ENCODE results near the gene GNAT2. TPM values are rescaled to one million over a fixed set of nuclear protein-coding genes. Genes with fewer than 3 reads are reported as not detected.

GNAT2 gene
- total and polyA plus RNA-seq, 10 of the 15 experiments (the other 5 are each of a cell fraction or from before 2014, with no cell fraction given): 0.08 to 1.3 (median 0.41) TPM

DNA sequence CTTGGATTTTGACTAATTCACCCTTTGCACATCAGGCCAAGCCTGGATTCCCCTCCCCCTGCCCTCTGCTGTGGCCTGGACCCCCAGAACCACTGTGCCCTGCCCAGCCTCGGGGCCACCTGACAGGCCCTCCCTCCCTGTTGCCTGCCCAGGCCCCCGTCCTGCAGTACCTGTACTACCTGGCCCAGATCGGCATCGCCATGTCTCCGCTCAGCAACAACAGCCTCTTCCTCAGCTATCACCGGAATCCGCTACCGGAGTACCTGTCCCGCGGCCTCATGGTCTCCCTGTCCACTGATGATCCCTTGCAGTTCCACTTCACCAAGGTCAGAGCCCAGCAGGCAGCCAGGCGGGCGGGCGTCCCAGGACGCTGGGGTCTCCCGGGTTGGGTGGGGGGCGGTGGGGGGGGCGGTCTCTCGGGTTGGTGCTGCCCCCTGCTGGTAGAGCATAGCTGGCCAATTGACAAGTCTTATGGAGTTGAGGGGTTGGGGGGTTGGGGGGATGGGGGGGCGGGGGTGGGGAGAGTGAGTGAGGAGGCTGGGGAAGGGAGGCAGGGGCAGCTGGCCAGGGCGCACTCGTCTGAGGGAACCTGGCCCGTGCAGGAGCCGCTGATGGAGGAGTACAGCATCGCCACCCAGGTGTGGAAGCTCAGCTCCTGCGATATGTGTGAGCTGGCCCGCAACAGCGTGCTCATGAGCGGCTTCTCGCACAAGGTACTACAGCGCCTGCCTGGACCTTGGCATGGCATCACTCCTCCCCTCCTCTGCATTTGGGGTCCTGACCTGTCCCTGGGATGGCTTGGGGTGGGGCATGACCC, 10.9 kb upstream of the GNAT2 start:
- 80% methylated on average over 27 of the region's 30 CpGs for WGBS (ENCODE audit: insufficient coverage, insufficient replicate concordance, low lambda C conversion rate, missing lambda C conversion rate)
- Histone ChIP-seq H4K20me1 (ENCODE audit: control insufficient read depth, insufficient read depth) (no peaks in the 10 kb centered on the region), H3K4me2 (ENCODE audit: control insufficient read depth, insufficient read depth) (no peak overlapping the region), H3K4me1 (ENCODE audit: control insufficient read depth, insufficient read depth, low read length) (peaks cover 12% of the 10 kb centered on the region), H3K4me3 (no peak overlapping the region), H3K9me3 (replicated peaks; ENCODE audit: control insufficient read depth, insufficient read depth, low read length) (no peaks in the 10 kb centered on the region), H3K27ac (ENCODE audit: control insufficient read depth, insufficient read depth) (no peak overlapping the region), H3K27me3 (replicated peaks in 1 of 2; ENCODE audit: control insufficient read depth in 2 of 2, insufficient read depth in 2 of 2, low read length in 1 of 2) (no peaks in the 10 kb centered on the region), H3K79me2 (ENCODE audit: control insufficient read depth, insufficient read depth, low read length) (no peaks in the 10 kb centered on the region), H3K36me3 (ENCODE audit: control insufficient read depth in 2 of 2, insufficient read depth in 2 of 2, low read length in 1 of 2) (peaks cover 8 to 29% of the 10 kb centered on the region in 2 experiments; a peak in 3 of 4 replicates), H3K9ac (ENCODE audit: control insufficient read depth, insufficient read depth, low read length) (no peak overlapping the region), H2AFZ (ENCODE audit: control insufficient read depth, low read depth, low read length) (no peak overlapping the region)
- in situ Hi-C loops (cut with MboI) (no loop called here), intact Hi-C loops (cut with micrococcal nuclease; ENCODE audit: unreplicated experiment) (no loop called here)
- ATAC-seq (peak; percentile 14; the same call in 1 of the 3 replicates), FAIRE-seq (no peak), DNase-seq (ENCODE audit: low read depth, low spot score) (no peak)
- BruUV-seq (replicated peaks): no TSS peak
- TF ChIP-seq SREBF2 (IDR thresholded peaks at IDR 0.05; ENCODE audit: low read length): no peak
- TF ChIP-seq KLF5 (IDR thresholded peaks at IDR 0.05; ENCODE audit: partially characterized antibody): no peak
- no peak for TF ChIP-seq TAF1 (IDR thresholded peaks at IDR 0.05; ENCODE audit: borderline replicate concordance, low read depth, low read length)
- TF ChIP-seq SMC3 (IDR thresholded peaks at IDR 0.05; ENCODE audit: borderline replicate concordance, low read length): peak; percentile 5; the same call in 1 of the 2 replicates
- TF ChIP-seq, protein P1, sequence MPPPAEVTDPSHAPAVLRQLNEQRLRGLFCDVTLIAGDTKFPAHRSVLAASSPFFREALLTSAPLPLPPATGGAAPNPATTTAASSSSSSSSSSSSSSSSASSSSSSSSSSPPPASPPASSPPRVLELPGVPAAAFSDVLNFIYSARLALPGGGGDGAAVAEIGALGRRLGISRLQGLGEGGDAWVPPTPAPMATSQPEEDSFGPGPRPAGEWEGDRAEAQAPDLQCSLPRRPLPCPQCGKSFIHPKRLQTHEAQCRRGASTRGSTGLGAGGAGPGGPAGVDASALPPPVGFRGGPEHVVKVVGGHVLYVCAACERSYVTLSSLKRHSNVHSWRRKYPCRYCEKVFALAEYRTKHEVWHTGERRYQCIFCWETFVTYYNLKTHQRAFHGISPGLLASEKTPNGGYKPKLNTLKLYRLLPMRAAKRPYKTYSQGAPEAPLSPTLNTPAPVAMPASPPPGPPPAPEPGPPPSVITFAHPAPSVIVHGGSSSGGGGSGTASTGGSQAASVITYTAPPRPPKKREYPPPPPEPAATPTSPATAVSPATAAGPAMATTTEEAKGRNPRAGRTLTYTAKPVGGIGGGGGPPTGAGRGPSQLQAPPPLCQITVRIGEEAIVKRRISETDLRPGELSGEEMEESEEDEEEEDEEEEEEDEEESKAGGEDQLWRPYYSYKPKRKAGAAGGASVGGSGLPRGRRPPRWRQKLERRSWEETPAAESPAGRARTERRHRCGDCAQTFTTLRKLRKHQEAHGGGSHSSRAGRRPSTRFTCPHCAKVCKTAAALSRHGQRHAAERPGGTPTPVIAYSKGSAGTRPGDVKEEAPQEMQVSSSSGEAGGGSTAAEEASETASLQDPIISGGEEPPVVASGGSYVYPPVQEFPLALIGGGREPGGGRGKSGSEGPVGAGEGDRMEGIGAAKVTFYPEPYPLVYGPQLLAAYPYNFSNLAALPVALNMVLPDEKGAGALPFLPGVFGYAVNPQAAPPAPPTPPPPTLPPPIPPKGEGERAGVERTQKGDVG (CRISPR knock-in tag; IDR thresholded peaks at IDR 0.05): no peak
- TF ChIP-seq RAD21 (IDR thresholded peaks at IDR 0.05; ENCODE audit: insufficient read depth, low read depth, low read length): peak; percentile 31; the same call in 1 of the 2 replicates
- TF ChIP-seq, protein P2, sequence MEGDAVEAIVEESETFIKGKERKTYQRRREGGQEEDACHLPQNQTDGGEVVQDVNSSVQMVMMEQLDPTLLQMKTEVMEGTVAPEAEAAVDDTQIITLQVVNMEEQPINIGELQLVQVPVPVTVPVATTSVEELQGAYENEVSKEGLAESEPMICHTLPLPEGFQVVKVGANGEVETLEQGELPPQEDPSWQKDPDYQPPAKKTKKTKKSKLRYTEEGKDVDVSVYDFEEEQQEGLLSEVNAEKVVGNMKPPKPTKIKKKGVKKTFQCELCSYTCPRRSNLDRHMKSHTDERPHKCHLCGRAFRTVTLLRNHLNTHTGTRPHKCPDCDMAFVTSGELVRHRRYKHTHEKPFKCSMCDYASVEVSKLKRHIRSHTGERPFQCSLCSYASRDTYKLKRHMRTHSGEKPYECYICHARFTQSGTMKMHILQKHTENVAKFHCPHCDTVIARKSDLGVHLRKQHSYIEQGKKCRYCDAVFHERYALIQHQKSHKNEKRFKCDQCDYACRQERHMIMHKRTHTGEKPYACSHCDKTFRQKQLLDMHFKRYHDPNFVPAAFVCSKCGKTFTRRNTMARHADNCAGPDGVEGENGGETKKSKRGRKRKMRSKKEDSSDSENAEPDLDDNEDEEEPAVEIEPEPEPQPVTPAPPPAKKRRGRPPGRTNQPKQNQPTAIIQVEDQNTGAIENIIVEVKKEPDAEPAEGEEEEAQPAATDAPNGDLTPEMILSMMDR (IDR thresholded peaks at IDR 0.05 in 2 of 3, conservative IDR thresholded peaks at IDR 0.05 in 1 of 3; ENCODE audit: control insufficient read depth in 2 of 3, extremely low read depth in 1 of 3, insufficient read depth in 1 of 3, low read depth in 3 of 3, low read length in 3 of 3): peak; percentile 7 to 33 (median 11); a peak in 3 of 6 replicates
- ChIA-PET CTCF (interaction anchor here (0.7 to 6.3 kb wide), 14 partner anchors 8 to 356 kb away, joined by 3 to 75 read pairs (median 6); partner anchors contain the start of genes AHCYL1, AMPD2, GNAI3 and GNAT2), RAD21 (ENCODE audit: unreplicated experiment) (interaction anchor here (0.6 to 4.3 kb wide), 9 partner anchors 9 to 354 kb away, joined by 3 to 59 read pairs (median 4); partner anchors contain the start of genes AHCYL1 and GNAI3), POLR2A (interaction anchor here (1.7 kb wide), 1 partner anchor 84 kb away, joined by 6 read pairs; no protein-coding TSS in a partner anchor), SMC1A (ENCODE audit: uncharacterized antibody, unreplicated experiment) (interaction anchor here (1.0 to 5.4 kb wide), 8 partner anchors 9 to 97 kb away, joined by 3 to 36 read pairs (median 4); partner anchors contain the start of gene GNAI3)

Data from GM12878 (cell line).